ENCODE measurements around the gene SGMS1. TPM values are rescaled to one million over a fixed set of nuclear protein-coding genes. Genes with fewer than 3 reads are reported as not detected.

The SGMS1 gene
- total RNA-seq, 1 experiment from 2014 or later = 34.5 TPM

DNA sequence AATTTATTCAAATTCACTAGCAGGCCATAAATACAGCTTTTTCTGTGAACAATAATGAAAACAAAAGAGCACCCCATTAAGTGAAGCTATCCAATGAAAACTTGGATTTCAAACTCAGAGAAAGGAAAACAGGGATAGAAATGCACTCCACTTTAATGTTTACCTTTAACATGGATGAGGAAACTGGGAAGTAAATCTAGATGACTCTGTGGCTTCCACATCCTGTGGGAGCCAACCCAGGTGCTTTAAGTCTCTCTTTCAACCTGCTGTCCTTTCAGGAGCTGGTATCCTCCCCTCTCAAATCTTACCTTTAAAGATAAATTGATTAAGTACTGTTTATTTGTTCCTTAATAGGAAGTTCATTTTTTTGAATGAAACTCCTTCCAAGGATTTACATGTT lies 21.5 kb upstream of the SGMS1 start:
- Mint-ChIP-seq H3K36me3 (ENCODE audit: insufficient read depth, unreplicated experiment) (no peaks in the 10 kb centered on the region), H3K27ac (ENCODE audit: unreplicated experiment) (no peak overlapping the region), H3K4me3 (ENCODE audit: low read depth, unreplicated experiment) (no peak overlapping the region), H3K27me3 (ENCODE audit: unreplicated experiment) (no peaks in the 10 kb centered on the region), H3K4me1 (ENCODE audit: low read depth, unreplicated experiment) (no peaks in the 10 kb centered on the region), H3K9me3 (ENCODE audit: low read depth, unreplicated experiment) (no peaks in the 10 kb centered on the region)
- BruUV-seq (replicated peaks) = no TSS peak
- intact Hi-C loops (cut with micrococcal nuclease; ENCODE audit: unreplicated experiment) = no loop called here
- no peak for TF ChIP-seq CTCF (IDR thresholded peaks at IDR 0.05; ENCODE audit: unreplicated experiment)
- CTCF ChIA-PET = no interaction called here
- no peak for DNase-seq

- Mint-ChIP-seq H3K36me3 (ENCODE audit: insufficient read depth, unreplicated experiment) (no peaks in the 10 kb centered on the region), H3K4me3 (ENCODE audit: low read depth, unreplicated experiment) (no peak overlapping the region), H3K9me3 (ENCODE audit: low read depth, unreplicated experiment) (no peaks in the 10 kb centered on the region), H3K27ac (ENCODE audit: unreplicated experiment) (no peak overlapping the region), H3K27me3 (ENCODE audit: unreplicated experiment) (no peaks in the 10 kb centered on the region), H3K4me1 (ENCODE audit: low read depth, unreplicated experiment) (no peaks in the 10 kb centered on the region)
- TF ChIP-seq CTCF (IDR thresholded peaks at IDR 0.05; ENCODE audit: unreplicated experiment) = no peak
- no TSS peak for BruUV-seq (replicated peaks)
- no peak for DNase-seq
- intact Hi-C loops (cut with micrococcal nuclease; ENCODE audit: unreplicated experiment) = no loop called here
- CTCF ChIA-PET = no interaction called here
Observed at GRCh38 chr10:50641626-50642025, 17.9 kb upstream of the SGMS1 start.

- Mint-ChIP-seq H3K27ac (ENCODE audit: unreplicated experiment) (no peak overlapping the region), H3K4me1 (ENCODE audit: low read depth, unreplicated experiment) (no peaks in the 10 kb centered on the region), H3K9me3 (ENCODE audit: low read depth, unreplicated experiment) (no peaks in the 10 kb centered on the region), H3K27me3 (ENCODE audit: unreplicated experiment) (no peaks in the 10 kb centered on the region), H3K4me3 (ENCODE audit: low read depth, unreplicated experiment) (no peak overlapping the region), H3K36me3 (ENCODE audit: insufficient read depth, unreplicated experiment) (no peaks in the 10 kb centered on the region)
- TF ChIP-seq CTCF (IDR thresholded peaks at IDR 0.05; ENCODE audit: unreplicated experiment) = no peak
- CTCF ChIA-PET = no interaction called here
- DNase-seq = no peak
- intact Hi-C loops (cut with micrococcal nuclease; ENCODE audit: unreplicated experiment) = no loop called here
- BruUV-seq (replicated peaks) = no TSS peak
Observed at GRCh38 chr10:50640238-50640637, 16.5 kb upstream of the SGMS1 start.

DNA sequence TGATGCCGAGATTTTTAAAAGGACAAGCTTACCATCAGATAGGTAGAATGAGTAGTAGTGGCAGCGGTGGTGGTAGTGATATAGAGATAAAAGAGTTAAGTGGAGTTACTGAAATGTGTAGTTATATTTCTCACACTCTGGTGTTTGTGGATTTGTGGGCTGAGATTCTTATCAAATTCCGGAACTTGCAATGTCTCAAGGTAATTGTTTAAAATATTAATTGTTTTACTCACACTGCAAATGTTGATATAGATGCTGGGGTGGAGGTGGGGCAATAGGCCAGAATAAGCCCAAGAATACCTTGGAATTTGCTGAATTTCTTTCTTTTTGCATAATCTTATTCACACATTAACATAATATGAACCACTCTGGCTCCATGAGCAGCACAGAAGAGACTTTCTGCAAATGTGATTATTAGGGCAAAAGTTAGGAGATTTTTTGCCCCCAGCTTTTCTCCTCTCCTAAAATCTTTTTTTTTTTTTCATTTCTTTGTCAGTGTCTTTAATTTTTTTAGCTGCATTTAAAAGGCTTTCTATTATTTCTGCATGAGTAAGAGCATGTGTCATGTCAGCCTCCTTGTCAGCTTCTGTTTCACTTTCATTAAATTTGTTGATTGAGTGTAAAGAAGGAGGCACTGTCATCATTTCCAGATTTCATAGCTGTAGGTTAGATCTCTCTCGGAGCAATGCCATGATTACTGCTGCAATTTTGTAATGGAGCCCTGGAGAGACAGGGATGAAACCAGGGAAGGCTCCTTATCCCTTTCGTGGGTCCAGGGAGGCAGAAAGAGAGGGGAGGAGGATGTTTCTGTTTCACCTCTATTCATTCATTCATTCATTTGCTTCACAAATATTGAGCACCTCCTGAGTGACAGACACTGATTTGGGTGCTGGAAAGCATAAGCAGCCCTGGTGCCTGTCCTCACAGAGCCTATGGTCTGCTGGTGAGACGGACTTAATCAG lies 13.1 kb upstream of the SGMS1 start:
- TF ChIP-seq CTCF (IDR thresholded peaks at IDR 0.05; ENCODE audit: unreplicated experiment) = no peak
- no peak overlapping the region for H3K4me3 Mint-ChIP-seq (ENCODE audit: low read depth, unreplicated experiment)
- intact Hi-C loops (cut with micrococcal nuclease; ENCODE audit: unreplicated experiment) = no loop called here
- no TSS peak for BruUV-seq (replicated peaks)
- CTCF ChIA-PET = no interaction called here
- DNase-seq = no peak
- no peaks in the 10 kb centered on the region for H3K27me3 Mint-ChIP-seq (ENCODE audit: unreplicated experiment)
- H3K9me3 Mint-ChIP-seq (ENCODE audit: low read depth, unreplicated experiment) = no peaks in the 10 kb centered on the region
- H3K27ac Mint-ChIP-seq (ENCODE audit: unreplicated experiment) = no peak overlapping the region
- H3K36me3 Mint-ChIP-seq (ENCODE audit: insufficient read depth, unreplicated experiment) = no peaks in the 10 kb centered on the region
- no peaks in the 10 kb centered on the region for H3K4me1 Mint-ChIP-seq (ENCODE audit: low read depth, unreplicated experiment)
